Colonic mucosa (tissue), 4 donors: ENCODE results near the gene DPPA5. TPM values are rescaled to one million over a fixed set of nuclear protein-coding genes. Genes with fewer than 3 reads are reported as not detected.

Experiments used
- DNase-seq: peaks from one replicate; pipeline ENCODE4 v3.0.0-alpha.2; 2020
- H3K27ac ChIP-seq: fragments of 200-600 bp; one replicate; pipeline ENCODE4 v1.8.0; 2021
- H3K27me3 ChIP-seq: fragments of 200-600 bp; one replicate; pipeline ENCODE4 v1.8.0; 2021
- H3K36me3 ChIP-seq: fragments of 200-600 bp; one replicate; pipeline ENCODE4 v1.8.0; 2021
- H3K4me1 ChIP-seq: fragments of 200-600 bp; one replicate; pipeline ENCODE4 v1.8.0; 2021; ENCODE audit warnings: mild to moderate bottlenecking
- H3K4me3 ChIP-seq: fragments of 200-600 bp; one replicate; pipeline ENCODE4 v1.8.0; 2021
- H3K9ac ChIP-seq, 2 donors: one replicate each; pipeline ENCODE4 v1.7.0; 2013; ENCODE audit warnings: control low read depth in 2 of 2, low read depth in 2 of 2, low read length in 2 of 2
- H3K9me3 ChIP-seq: fragments of 200-600 bp; one replicate; pipeline ENCODE4 v1.8.0; 2021
- CTCF ChIP-seq: fragments of 200-600 bp; IDR thresholded peaks from one replicate; pipeline ENCODE4 v1.8.0; 2022; ENCODE audit warnings: antibody characterized with exemption, mild to moderate bottlenecking
- intact Hi-C: fragments of 100-400 bp; cut with DNase I; formaldehyde crosslinking; loops from one replicate; pipeline ENCODE4 v1.14.1; 2022
- total RNA-seq, 2 donors: library from RNA; stranded (reverse); fragmentation: NEBNext Ultra II Directional in 1 of 2; extraction: Animal tissue kit (Norgen Biotek cat#: 25700) in 1 of 2; gene quantifications; one replicate each; pipeline ENCODE4 v1.2.1, GENCODE V29; 2021
- donor health status: healthy.
- donor health status: DM: no; HTN: no; CAD: no.
- donor health status: DM: no; HTN: no; CAD: no.

Gene DPPA5
- total RNA-seq, 2 donors from 2014 or later = not detected

- DNase-seq = no peak
These were observed 8.9 kb upstream of the DPPA5 start for GRCh38 chr6:73362869-73363536.

GRCh38 chr6:73362358-73362757 lies 8.3 kb upstream of the DPPA5 start, which contains the start of gene KHDC3L:
KHDC3L (plus strand) TSS chr6:73362658; CDS start chr6:73362730, 72 bp downstream.
- TF ChIP-seq CTCF = no peak
- Histone ChIP-seq H3K9ac (no peak within 1 kb of the TSS), H3K9me3 (no peaks in the 10 kb centered on the region), H3K27me3 (no peaks in the 10 kb centered on the region), H3K27ac (no peak within 1 kb of the TSS), H3K4me1 (no peaks in the 10 kb centered on the region), H3K4me3 (no peak within 1 kb of the TSS), H3K36me3 (no peaks in the 10 kb centered on the region)
- intact Hi-C loops = no loop called here
- DNase-seq = no peak

More at GRCh38 chr6:73362869-73363536, 8.9 kb upstream of the DPPA5 start:
- H3K4me3 ChIP-seq = no peak overlapping the region
- H3K9me3 ChIP-seq = no peaks in the 10 kb centered on the region
- intact Hi-C loops = no loop called here
- H3K4me1 ChIP-seq = no peaks in the 10 kb centered on the region
- H3K27ac ChIP-seq = no peak overlapping the region
- no peaks in the 10 kb centered on the region for H3K36me3 ChIP-seq
- no peak for TF ChIP-seq CTCF
- H3K9ac ChIP-seq = no peak overlapping the region
- no peaks in the 10 kb centered on the region for H3K27me3 ChIP-seq

GRCh38 chr6:73349311-73349710 lies 4.8 kb downstream of the DPPA5 start:
- H3K9ac ChIP-seq = no peak overlapping the region
- DNase-seq = no peak
- H3K27ac ChIP-seq = no peak overlapping the region
- H3K4me1 ChIP-seq = no peaks in the 10 kb centered on the region
- H3K27me3 ChIP-seq = no peaks in the 10 kb centered on the region
- H3K4me3 ChIP-seq = no peak overlapping the region
- TF ChIP-seq CTCF = no peak
- intact Hi-C loops = no loop called here
- no peaks in the 10 kb centered on the region for H3K36me3 ChIP-seq
- no peaks in the 10 kb centered on the region for H3K9me3 ChIP-seq

GRCh38 chr6:73348550-73349204 lies 5.4 kb downstream of the DPPA5 start:
- Histone ChIP-seq H3K4me3 (no peak overlapping the region), H3K27ac (no peak overlapping the region), H3K27me3 (no peaks in the 10 kb centered on the region), H3K9me3 (no peaks in the 10 kb centered on the region), H3K9ac (no peak overlapping the region), H3K36me3 (no peaks in the 10 kb centered on the region), H3K4me1 (no peaks in the 10 kb centered on the region)
- DNase-seq = no peak
- intact Hi-C loops = no loop called here
- no peak for TF ChIP-seq CTCF

GRCh38 chr6:73343164-73343563 lies 10.9 kb downstream of the DPPA5 start:
- Histone ChIP-seq H3K9me3 (no peaks in the 10 kb centered on the region), H3K4me3 (no peak overlapping the region), H3K27ac (no peak overlapping the region), H3K9ac (no peak overlapping the region), H3K36me3 (no peaks in the 10 kb centered on the region), H3K4me1 (no peaks in the 10 kb centered on the region), H3K27me3 (no peaks in the 10 kb centered on the region)
- intact Hi-C loops = no loop called here
- no peak for TF ChIP-seq CTCF
- DNase-seq = no peak
